RWPE1 (cell line): ENCODE results near the gene RTN1.
A peak's percentile ranks its signal among the peaks of the same experiment; 100 is the strongest.

Experiments used
- CTCF ChIA-PET: fragments of 350-600 bp; sonication (Branson Sonifier 250); formaldehyde crosslinking; extraction: SDS; loops from one replicate; lab custom pipeline; 2021; lab: Yijun Ruan, JAX
- POLR2A ChIA-PET: fragments of 400-600 bp; formaldehyde crosslinking; extraction: SDS; loops from one replicate; lab custom pipeline; 2020; ENCODE audit warnings: antibody characterized with exemption; ENCODE audit not compliant: low non-redundant PET; lab: Yijun Ruan, JAX
- DNase-seq: peaks from one replicate; pipeline ENCODE4 v3.0.0; 2012; ENCODE audit warnings: low spot score
- H3K27ac ChIP-seq: fragments of 450-650 bp; 2 replicates; pipeline ENCODE4 v1.5.1; 2017
- CTCF ChIP-seq: fragments of 450-650 bp; conservative IDR thresholded peaks from 2 replicates; pipeline ENCODE4 v1.5.1; 2017; ENCODE audit warnings: low read depth, mild to moderate bottlenecking

RTN1 gene

GRCh38 chr14:59638885-59639284 is 231.7 kb downstream of the RTN1 start:
- no peak overlapping the region for H3K27ac ChIP-seq
- no peak for TF ChIP-seq CTCF
- POLR2A ChIA-PET, result no interaction called here
- CTCF ChIA-PET, result no interaction called here
- DNase-seq, result no peak

- no peak for DNase-seq
- TF ChIP-seq CTCF, result no peak
- CTCF ChIA-PET, result no interaction called here
- no peak overlapping the region for H3K27ac ChIP-seq
- POLR2A ChIA-PET, result no interaction called here
Observed at GRCh38 chr14:59634617-59635016, 236.0 kb downstream of the RTN1 start.

- no peak for TF ChIP-seq CTCF
- ChIA-PET CTCF (interaction anchor here (1.7 kb wide), 1 partner anchor 264 kb away, joined by 7 read pairs; no protein-coding TSS in a partner anchor), POLR2A (no interaction called here)
- DNase-seq, result no peak
- no peak overlapping the region for H3K27ac ChIP-seq
Observed at GRCh38 chr14:59633486-59633885, 237.1 kb downstream of the RTN1 start.

- TF ChIP-seq CTCF, result no peak; the same call in 1 of the 2 replicates
- DNase-seq, result peak; percentile 12
- CTCF ChIA-PET, result interaction anchor here (0.6 to 1.7 kb wide), 4 partner anchors 56 to 339 kb away, joined by 3 to 7 read pairs (median 5); no protein-coding TSS in a partner anchor
- no peak overlapping the region for H3K27ac ChIP-seq
- POLR2A ChIA-PET, result no interaction called here
Observed at GRCh38 chr14:59632381-59632780, 238.2 kb downstream of the RTN1 start.

GRCh38 chr14:59631237-59631636 is 239.3 kb downstream of the RTN1 start:
- H3K27ac ChIP-seq, result no peak overlapping the region
- ChIA-PET CTCF (no interaction called here), POLR2A (no interaction called here)
- TF ChIP-seq CTCF, result no peak; the same call in 1 of the 2 replicates
- peak; percentile 37 for DNase-seq

- no peak overlapping the region for H3K27ac ChIP-seq
- ChIA-PET POLR2A (no interaction called here), CTCF (no interaction called here)
- DNase-seq, result peak; percentile 31
- no peak for TF ChIP-seq CTCF
Observed at GRCh38 chr14:59630288-59630963, 240.2 kb downstream of the RTN1 start.
